Mammary epithelial cell (primary cell): ENCODE data around the gene JADE2.

ENCODE experiments used
- CTCF ChIP-seq, 2 donors: IDR thresholded peaks in 1 of 2; conservative IDR thresholded peaks in 1 of 2; 2 replicates each; pipeline ENCODE4 v1.5.1; 2011 to 2012; ENCODE audit warnings: inconsistent platforms in 2 of 2, low read length in 2 of 2, mild to moderate bottlenecking in 2 of 2, control low read depth in 1 of 2, low read depth in 1 of 2; ENCODE audit not compliant: insufficient read depth in 1 of 2; ENCODE audit errors: extremely low read depth in 1 of 2
- EZH2 ChIP-seq: IDR thresholded peaks from 2 replicates; pipeline ENCODE4 v1.6.1; 2012; ENCODE audit warnings: low read length, inconsistent platforms, borderline replicate concordance

- TF ChIP-seq CTCF (conservative IDR thresholded peaks at IDR 0.05 in 1 of 2, IDR thresholded peaks at IDR 0.05 in 1 of 2; ENCODE audit: extremely low read depth in 1 of 2, insufficient read depth in 1 of 2, low read depth in 1 of 2, low read length in 2 of 2) (no peak), EZH2 (no peak)
These were observed 23.2 kb upstream of the JADE2 start for GRCh38 chr5:134502259-134502658.
